Measurements from ENCODE around the gene SELENOM.
A peak's percentile ranks its signal among the peaks of the same experiment; 100 is the strongest.
"Not testable (repeated sequence)": the region's sequence is repeated elsewhere in the genome, so short reads cannot be mapped to it uniquely, and the experiment has no call there.

The SELENOM gene

DNA sequence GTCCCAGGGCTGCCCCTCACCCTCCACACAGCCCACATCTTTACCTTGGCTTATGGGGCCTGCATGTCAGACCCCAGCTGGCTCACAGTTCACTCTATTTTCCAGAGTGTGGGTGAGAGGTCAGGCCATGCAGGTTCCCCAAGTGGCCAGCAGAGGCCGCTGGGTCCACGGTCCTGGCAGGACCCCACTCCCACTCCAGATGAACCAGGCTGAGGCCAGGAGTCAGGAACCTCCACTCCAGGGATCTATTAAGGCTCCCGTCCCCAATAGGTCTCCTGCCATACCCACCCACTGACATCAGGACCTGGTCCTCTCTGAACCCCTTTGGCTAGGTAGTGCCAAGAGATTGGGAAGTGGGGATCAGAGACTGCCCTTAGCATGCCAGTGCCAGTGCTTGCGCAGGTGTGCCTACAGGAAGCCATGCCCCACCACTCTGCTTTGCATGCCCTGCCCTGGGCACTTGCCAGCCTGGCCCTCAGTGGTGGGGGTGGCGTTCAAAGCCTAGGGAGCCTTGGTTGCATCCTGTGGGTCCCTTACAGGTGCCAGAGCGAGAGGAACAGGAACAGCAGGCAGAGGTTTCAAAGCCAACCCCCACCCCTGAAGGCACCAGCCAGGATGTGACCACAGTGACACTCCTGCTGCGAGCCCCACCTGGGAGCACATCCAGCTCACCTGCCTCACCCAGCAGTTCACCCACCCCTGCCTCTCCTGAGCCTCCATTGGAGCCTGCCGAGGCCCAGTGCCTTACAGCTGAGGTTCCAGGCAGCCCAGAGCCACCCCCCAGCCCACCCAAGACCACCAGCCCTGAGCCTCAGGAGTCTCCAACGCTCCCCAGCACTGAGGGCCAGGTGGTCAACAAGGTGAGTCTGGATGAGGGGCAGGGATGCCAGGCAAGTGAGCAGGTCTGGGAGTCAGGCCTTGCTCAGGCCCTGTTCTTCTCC lies 17.9 kb downstream of the SELENOM start:
- DNase-seq = peak; percentile 48

DNA sequence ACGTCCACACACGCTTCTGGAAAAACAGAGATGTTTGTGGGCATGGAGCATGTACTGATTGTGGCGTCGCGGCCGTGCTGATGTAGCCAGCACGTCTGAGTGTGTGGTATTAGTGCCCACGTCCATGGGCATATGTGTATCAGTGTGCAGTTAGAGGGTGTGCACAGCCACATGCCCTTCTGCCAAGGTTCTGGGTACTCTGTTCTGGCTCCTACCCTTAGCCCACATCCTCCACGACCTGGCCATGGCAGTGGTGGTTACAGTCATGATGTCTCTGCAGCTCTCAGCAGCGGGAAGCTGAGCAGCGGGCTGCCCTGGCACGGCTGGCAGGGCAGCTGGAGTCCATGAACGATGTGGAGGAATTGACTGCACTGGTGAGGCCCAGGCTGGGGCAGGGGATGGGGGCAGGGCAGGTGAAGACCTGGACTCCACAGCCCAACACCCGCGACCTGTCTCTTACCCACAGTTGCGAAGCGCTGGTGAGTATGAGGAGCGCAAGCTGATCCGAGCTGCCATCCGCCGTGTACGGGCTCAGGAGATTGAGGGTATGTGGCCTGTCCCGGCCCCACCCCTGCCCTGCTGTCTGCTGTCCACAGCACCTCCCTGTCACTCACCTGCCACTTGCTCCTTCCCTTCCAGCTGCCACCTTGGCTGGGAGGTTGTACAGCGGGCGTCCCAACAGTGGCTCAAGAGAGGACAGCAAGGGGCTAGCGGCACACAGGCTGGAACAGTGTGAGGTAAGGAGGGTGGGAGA lies 19.0 kb downstream of the SELENOM start:
- DNase-seq = no peak

DNA sequence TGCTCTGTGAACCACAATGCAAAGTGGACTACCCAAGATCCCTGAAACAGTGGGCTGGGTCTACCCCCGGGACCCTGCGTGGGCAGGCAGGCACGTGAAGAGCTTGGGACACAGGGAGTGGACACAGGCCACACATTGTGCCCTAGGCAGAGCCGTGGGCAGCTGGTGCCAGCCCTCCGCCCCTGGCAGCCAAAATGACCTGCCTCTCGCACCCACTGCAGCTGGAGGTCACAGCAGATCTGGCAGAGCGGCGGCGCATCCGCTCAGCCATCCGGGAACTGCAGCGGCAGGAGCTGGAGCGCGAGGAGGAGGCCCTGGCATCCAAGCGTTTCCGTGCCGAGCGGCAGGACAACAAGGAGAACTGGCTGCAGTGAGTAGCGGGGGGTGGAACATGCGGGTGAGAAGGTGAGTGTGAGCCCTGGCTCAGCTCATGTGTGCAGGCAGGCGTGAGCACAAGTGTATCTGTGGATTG lies 19.6 kb downstream of the SELENOM start:
- no peak for DNase-seq

DNA sequence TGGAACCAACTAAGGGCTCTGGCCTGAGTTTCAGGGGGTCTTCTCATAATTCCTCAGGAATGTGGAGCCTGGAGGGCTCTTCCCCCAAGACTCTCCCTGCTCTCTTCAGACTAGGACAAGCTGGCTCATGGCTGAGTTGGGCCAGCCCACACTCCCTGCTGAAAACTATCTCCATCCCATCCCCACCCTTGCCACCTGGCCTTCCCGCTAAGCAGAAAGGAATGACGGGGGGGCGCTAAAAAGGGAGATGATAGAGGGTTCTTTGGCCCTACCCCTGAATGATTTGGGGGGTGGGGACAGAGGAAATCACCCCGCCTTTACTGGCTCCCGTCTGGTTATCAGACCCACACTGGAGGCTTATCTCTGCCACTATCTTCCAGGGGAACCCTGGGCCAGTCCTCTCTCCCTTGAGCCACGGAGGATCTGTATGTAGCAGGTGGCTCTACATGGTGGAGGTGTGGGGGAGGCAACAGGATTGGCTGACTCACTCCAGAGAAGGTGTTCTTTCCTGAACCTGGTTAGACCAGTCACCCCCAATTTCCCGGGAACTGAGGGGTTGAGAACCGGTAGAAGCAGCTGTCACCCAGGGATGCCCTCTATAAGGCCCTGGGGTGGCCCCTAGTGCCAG lies 20.6 kb downstream of the SELENOM start:
- no peak for DNase-seq

DNA sequence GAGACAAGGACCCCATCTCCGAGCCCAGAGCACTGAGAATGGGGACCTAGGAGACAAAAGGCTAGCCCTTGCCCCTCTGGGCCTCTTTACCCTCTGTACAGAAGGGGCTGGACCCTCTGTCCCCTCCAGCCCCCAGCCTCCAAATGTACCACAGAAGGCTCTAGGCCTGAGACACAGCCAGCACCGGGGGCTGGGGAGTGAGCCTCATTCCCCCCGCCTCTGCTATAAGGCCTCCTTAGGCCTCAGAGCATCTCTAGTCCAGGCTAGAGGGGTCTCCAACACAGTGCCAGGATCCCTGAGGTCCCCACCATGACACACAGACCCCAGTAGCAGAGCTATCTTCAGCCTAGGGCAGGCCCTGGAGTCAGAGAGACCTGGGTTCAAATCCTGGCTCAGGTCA lies 21.4 kb downstream of the SELENOM start:
- no peak for DNase-seq

DNA sequence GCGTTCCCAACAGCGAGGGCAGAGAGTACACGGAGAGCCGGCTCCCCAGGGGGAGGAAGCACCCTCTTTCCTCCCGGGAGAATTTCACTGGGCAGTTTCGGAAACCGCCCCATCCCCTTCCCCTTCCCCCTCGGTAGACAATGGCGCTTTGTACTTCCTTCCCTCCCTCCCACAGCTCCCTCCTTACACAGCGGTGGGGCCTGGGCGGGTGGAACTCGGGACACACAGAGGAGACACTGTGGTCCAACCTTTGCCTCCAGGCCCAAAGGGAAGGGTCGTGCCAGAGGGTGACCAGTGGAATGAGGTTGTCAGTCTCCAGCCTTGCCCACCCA lies 21.9 kb downstream of the SELENOM start:
- no peak for DNase-seq

DNA sequence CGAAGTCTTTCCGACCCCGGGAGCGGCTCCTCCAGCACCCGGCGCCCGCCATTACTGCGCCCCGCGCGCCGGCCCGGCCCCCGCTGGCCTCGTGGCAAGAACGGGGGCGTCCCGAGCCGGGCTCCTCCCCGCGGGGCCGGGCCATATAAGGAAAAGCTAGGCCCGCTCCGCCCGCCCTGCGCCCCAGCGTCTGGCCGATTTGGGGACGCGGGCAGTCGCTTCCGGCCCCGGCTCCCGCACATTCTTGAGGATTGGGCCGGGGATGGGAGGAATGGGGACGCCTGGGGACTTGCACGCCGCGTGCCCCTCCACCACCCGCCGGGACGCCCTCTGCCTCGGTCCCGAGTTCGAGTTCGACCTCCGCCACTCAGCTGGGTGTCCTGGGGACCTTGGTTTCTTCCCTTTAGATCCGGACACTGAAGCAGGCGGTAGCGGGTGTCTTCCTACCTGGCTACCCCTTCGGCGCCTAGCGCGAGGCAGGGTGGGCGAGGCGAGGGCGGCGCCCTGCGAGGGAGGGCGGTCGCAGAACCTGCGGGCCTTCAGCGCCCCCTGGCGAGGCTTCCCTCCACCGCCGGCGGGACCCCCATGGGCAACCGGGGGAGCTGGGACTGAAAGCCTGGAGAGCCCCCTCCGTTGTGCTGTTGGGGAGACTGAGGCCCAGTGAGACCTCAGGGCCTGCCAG lies 22.4 kb downstream of the SELENOM start:
- peak; percentile 85 for DNase-seq

DNA sequence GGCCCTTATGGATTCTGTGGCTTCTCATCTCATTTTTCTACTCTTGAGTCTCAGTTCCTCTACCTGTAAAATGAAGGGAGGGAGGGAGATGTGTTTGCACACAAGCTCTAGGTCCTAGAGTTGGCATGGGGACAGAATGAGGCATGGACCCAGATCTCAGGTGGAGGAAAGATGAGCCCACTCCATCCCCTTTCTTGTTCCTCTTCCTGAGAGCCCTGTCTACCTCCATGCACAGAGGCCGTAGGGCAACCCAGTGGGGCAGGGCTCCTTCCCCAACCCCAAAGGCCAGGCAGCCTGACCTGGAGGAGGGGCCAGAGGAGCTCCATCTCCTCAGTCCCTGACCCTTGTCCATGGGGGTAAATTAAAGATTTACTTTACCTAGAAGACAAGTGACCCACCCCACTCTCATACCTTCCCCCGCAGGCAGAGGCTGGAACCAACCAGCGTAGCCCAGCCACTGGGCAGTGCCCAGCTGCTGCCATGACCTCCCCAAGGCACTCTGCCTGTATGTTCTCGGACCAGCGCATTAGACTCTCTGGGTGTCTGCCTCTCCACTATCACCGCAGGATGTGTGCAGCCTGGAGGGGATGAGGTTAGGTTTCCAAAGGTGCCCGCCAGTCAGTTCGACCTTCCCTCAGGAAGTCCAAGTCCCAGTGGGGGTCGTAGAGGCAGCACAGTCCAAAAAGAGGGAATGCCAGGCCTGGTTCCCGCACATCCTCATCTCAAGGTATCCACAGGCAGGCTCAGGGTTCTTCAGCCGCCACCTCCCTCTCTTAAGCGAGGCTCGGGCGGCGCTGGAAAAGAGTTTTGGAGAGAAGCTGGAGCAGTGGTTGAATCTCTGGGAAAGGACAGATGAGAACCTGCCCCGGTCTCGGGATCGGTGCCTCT lies 23.2 kb downstream of the SELENOM start:
- no peak for DNase-seq

DNA sequence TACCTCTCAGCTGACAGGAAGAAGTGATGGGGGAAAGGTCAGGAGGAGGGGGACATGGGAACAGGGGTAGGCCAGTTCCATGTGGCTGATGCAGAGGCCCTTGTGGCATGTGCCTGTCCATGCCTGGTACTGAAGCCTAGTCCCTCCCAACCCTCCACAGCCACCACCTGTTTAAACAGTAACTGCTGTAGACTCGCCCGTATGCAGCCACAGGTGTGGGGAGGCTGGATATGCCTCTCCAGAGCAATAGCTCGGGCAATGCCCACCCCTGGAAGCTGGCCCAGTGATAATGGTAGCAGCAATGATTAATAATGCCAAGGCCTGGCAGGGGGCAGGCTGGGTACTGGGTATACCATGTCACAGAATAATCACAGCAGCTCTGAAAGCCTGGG lies 24.0 kb downstream of the SELENOM start:
- DNase-seq = no peak

DNA sequence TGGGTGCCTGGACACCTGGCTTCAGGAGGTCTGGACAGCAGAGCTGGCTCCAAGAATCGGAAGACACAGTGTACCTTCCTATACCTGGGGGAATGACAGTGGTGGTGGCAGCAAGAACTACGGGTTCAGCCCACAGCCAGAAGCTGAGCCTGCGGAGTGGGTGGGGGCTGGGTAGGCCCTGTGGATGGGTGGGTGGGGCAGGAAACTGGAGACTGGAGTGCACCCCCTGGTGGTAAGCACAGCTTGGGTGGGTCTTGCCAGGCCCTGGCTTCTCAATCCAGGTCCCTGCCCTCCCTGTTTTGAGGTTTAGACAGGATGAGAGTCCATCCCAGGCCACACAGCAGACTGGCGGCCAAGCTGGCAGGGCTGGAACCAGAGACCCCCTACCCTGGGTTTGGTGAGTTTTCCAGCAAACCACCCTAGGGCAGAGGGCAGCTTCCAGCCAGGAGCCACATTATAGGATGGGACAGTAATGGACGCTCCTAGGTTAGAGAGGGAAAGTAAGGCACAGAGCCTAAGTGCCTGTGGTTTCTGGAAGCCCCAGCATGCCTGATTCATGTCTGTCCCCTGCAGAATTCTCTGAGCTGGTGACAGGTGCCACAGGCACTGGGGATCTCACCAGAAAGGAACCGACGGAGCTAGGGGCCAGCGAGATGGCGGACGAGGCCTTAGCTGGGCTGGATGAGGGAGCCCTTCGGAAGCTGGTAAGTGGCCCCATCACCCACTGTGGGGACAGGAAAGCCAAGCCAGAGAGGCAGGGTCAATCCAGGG lies 24.6 kb downstream of the SELENOM start:
- DNase-seq = peak; percentile 54

DNA sequence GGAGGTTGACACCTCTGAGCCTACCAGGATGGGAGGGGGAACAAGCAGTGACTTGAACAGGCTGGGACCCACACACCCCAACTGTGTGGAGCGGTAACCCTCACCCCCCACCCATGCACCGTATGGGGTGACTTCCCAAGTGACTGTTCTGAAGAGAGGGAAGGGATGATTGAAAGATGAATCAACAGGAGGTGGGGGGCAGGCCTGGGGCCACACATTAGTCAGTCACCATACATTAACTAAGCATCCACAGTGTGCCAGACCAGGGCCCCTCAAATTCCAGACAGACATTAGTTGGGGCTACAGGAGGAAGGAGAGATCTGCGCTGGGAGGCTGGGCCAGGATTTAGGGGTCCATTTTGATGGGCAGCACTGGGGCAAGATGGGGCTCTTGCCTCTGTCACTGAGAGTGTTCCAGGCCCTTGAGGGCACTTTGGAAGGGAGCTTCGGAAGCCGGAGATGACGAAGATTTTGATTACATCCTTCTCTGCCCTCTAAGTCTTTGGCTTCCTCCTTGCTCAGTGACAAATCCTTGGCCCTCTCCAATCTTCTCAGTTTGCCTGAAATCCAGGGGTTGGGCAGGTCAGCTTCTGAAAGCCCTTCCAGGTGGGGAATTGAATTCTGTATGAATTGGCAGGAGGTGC lies 25.3 kb downstream of the SELENOM start:
- no peak for DNase-seq

DNA sequence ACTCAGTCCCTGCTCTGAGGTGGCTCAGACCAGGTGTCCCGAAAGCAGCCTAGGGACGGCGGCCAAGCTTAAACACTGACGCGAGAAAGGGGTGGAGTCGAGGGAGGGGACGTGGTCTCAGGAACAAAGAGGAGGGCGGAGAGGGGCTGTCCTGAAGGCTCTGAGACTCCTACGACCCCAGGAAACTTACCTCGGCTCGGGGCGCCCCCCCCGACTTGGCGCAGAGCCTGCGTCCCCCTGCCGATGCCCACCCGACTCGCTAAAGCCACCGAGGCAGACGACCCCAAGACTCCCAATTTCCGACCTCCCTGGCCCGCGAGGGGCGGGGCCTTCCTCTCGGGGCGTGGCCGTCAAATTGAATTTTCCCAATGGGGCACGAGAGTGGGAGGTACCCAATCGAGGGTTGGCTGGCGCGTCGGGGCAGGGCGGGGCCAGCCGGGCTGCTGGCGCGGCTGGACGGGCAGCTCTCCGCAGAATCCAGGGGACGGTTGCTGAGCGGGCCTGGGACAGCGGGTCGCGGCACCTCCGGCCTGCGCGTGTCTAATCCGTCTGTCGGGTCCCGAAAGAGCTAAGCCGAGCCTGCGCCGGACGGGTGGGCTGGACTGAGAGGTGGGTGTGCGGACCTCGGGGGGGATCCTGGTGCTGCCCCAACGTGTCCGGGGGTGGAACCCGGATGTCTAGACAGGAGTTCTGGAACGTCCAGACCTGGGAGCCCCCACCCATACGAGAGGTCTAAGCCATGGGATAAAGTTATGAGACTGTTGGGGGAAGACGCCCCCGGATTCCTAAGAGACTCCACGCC lies 26.3 kb downstream of the SELENOM start, which contains the start of gene SMTN:
Gene SMTN, plus strand, starts transcription at position 471 of the 802 bp plus-strand sequence. CDS start 1,941 bp downstream, outside the sequence.
- peak; percentile 91 for DNase-seq

DNA sequence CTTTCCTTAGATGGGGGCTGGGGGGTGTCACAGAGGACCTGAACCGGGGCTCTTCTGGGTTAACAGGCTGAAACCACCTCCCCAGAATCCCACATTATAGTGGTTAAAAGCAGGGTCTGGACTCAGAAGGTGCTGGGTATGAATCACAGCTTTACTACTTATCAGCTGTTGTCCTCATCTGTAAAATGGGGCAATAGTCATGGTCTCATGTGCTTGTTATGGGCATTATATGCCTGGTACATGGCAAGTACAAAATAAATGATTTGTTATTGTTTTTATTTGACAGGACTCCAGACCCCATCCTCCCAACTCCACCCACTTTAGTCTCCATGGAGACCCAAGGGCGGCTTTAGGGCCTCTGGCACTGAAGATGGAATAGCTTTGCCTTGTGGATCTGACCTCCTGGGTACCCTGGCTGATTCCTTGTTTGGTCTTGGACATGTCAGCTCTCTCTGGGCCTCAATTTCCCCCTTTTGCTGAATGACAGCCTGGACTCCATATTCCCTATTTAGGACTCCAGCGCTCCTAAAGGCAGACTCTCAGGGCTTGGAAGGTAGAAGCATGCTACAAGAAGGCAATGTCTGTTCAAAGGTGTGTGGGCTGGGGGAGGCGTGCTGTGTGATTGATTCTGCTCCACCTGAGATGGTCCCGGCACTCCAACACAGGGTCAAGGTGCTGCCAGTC lies 27.1 kb downstream of the SELENOM start:
- no peak for DNase-seq

DNA sequence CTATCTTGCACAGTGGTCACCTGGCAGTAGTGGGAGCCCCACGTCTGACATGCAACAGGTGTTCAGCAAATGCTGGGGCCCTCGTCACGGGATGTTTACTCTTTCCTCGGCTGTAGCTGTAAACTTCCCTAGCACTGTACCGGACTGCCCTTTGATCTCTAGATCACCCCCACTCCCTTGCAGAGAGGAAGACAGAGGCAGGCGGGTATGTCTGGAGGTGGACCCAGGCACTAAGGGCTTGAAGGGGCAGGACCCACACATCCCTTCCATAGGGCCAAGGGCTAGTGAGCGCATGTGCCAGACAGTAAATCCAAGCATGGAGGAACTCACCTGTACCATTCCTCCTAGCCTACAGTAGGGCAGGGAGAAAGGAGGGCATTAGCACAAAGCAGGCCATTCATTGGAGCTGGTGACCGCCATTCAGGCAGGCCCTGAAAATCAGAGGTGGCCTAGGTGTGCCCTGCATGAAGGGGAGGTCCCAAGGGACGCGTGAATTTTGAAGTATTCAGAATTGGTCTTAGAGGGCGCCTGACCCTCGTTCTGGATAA lies 28.2 kb downstream of the SELENOM start:
- no peak for DNase-seq

DNA sequence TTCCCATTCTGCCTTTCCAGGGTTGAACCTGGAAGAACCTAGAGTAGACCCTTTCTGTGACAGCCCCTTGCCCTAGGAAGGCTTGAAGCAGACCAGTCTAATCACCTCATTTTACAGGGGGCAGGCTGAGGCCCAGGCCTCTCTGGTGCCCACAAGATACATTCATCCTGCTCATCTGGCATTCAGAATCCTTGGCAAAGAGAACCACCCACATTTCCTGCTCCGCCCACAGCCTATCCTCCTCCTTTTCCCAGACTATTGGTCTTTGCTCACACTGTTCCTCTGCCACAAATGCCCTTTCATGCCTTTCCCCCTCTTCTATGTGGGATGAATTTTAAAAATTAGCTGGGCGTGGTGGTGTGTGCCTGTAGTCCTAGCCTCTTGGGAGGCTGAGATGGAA lies 29.0 kb downstream of the SELENOM start:
- DNase-seq = not testable (repeated sequence)

DNA sequence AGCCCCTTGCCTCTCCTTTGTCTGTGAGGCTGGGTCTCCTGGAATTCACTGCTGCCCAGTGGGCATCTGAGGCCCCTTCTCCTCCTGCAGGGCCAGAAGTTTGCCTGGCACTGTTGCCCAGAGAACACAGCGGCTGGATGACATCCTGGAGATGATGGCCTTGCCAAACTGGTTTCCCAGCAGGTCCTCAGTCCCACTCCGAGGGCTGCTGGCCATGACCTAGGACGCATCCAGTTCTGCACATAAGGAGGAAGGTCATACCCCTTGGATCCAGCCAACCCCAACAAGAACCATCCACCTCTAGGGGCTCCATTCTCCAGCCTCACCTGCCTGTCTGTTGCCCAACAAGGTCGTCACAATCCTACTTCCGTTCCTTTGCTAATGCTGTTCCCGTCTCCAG lies 29.7 kb downstream of the SELENOM start:
- no peak for DNase-seq

DNA sequence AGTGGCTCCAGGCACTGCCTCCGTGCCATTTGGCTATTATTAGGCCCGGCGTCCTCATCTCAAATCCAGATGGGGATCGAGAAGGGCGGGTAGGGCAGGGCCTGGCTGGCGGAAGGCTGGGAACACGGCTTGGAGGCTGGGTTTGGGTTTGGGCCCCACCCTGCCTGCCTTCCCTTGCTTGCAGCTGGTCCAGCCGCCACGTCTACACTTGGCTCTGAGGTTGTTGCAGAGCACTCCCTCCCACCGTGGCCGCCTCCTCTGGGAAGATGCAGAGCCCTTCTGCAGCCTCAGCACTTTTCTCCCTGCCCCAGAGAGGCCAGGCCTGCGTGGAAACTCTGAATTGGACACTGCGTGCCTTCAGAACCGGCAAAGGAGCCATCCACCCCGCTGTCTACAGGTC lies 31.4 kb downstream of the SELENOM start:
- no peak for DNase-seq

DNA sequence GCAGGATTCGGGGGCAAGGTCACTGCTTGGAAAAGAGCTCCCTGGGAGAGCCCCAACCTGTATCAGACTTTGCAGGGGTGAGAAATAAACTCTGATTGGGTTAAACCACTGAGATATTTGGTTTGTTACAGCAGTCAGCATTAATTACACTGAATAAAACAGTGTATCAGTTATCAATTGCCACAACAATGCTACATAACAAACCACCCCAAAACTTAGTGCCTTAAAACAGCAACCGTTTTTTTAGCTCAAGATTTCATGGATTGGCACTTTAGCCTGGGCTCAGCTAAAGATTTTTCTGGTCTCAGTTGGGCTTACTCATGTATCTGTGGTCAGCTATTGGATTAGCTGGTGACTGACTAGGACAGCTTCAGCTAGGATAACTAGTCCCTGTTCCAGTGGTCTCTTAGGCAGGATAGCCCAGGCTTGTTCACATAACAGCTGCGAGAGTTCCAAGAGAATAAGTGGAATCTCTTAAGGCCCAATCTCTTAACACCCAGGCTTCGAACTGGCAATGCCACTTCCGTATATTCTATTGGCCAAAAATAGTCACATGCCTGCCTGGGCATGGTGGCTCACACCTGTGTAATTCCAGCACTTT lies 33.7 kb downstream of the SELENOM start:
- not testable (repeated sequence) for DNase-seq
